Measurements from ENCODE around the gene SNN.

Gene SNN

DNA sequence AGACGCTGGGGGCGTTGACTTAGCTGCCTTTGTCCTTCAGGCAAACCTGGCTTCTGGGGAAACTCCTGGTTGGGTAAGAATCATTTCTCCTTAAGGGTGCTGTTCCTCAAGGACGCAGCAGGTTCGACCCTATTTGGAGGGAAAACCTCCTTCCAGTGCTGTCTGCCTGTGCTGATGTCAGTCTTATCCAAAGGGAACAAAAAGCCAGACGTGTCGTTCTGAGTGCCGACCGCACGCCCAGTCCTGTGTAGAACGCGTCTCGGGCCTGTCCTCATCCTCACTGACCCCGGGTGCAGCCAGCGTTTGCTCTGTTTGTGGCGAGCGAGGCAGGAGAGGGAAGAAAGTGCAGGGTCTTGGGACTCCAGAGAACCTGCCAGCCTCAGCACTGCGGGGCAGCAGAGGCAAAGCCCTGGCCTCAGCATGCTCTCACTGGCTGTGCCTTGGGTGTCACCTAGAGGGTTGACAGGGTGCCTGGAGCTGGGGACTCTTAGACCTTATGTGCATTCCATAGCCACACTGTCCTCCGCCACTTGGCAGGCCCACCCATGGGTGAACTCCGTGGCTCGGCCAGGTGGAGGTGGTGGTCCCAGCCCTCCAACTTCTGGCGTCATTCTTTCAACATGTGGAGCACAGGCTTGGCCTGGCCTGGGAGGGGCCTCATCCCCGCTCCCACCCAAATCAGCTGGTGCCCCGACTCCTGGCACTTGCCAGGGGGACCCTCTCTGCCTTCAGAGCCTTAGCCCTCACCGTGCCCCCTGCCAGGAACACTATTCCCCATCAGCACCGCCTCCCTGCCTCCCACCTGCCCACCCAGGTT lies 6.0 kb downstream of the SNN start:
- H3K36me3 ChIP-seq (ENCODE audit: insufficient read depth, low read length) = peaks cover 13% of the 10 kb centered on the region; the same call in 1 of the 2 replicates
- no peaks in the 10 kb centered on the region for H3K27me3 ChIP-seq (ENCODE audit: insufficient read depth, low read length, poor library complexity, severe bottlenecking)
- H3K4me3 ChIP-seq (ENCODE audit: low read length, poor library complexity, severe bottlenecking) = no peak overlapping the region
- no peaks in the 10 kb centered on the region for H3K9me3 ChIP-seq (ENCODE audit: insufficient read depth, low read depth, low read length)
- peaks cover 21% of the 10 kb centered on the region; the same call in 1 of the 2 replicates for H3K79me2 ChIP-seq (ENCODE audit: insufficient read depth, low read length)
- peaks cover 14% of the 10 kb centered on the region for H3K4me1 ChIP-seq (ENCODE audit: insufficient read depth, low read length, poor library complexity, severe bottlenecking)
- TF ChIP-seq EZH2phosphoT487 (IDR thresholded peaks at IDR 0.05; ENCODE audit: borderline replicate concordance) (no peak), CTCF (conservative IDR thresholded peaks at IDR 0.05; ENCODE audit: low read length) (no peak)
- no peak overlapping the region for H3K4me2 ChIP-seq (ENCODE audit: low read depth, low read length, poor library complexity, severe bottlenecking)
- H3K9me2 ChIP-seq (replicated peaks; ENCODE audit: low read depth, low read length) = no peaks in the 10 kb centered on the region
- no peaks in the 10 kb centered on the region for H4K20me1 ChIP-seq (ENCODE audit: insufficient read depth, low read length, poor library complexity, severe bottlenecking)
- H3F3A ChIP-seq (ENCODE audit: low read depth) = no peaks in the 10 kb centered on the region
- no peak overlapping the region for H3K9ac ChIP-seq (ENCODE audit: low read depth, low read length, poor library complexity, severe bottlenecking)
- no peak overlapping the region for H2AFZ ChIP-seq (ENCODE audit: low read length)

DNA sequence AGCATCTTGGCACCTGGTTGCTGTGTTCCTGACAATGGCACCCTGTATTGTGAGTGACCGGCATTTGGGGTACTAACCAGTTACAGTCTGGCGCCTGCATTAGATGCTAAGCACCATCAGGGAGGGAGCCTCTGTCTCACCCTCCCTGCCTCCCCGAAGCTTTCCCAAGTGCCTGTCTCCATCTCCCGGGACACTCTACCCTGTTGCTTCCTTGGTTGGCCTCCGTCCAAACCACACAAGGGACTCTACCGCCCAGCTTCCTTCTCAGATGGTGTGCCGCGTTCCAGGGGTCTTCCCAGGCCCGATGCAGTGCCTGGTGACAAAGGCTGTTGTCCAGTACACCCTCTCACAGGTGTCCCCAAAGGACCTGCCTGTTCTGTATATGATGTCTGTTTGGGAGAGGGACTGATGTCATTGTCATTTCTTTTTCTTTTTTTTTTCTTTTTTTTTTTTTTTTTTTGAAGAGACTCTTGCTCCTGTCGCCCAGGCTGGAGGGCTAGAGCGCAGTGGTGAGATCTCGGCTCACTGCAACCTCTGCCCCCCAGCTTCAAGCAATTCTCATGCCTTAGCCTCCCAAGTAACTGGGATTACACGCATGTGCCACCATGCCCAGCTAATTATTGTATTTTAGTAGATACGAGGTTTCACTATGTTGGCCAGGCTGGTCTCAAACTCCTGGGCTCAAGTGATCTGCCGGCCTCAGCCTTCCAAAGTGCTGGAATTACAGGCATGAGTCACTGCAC lies 6.7 kb downstream of the SNN start:
- Histone ChIP-seq H3K79me2 (ENCODE audit: insufficient read depth, low read length) (peaks cover 13% of the 10 kb centered on the region; the same call in 1 of the 2 replicates), H4K20me1 (ENCODE audit: insufficient read depth, low read length, poor library complexity, severe bottlenecking) (no peaks in the 10 kb centered on the region), H3K4me1 (ENCODE audit: insufficient read depth, low read length, poor library complexity, severe bottlenecking) (peaks cover 14% of the 10 kb centered on the region), H3K9me3 (ENCODE audit: insufficient read depth, low read depth, low read length) (no peaks in the 10 kb centered on the region), H3K9ac (ENCODE audit: low read depth, low read length, poor library complexity, severe bottlenecking) (no peak overlapping the region), H3K4me2 (ENCODE audit: low read depth, low read length, poor library complexity, severe bottlenecking) (no peak overlapping the region), H3K36me3 (ENCODE audit: insufficient read depth, low read length) (peaks cover 20% of the 10 kb centered on the region; the same call in 1 of the 2 replicates), H3K27me3 (ENCODE audit: insufficient read depth, low read length, poor library complexity, severe bottlenecking) (no peaks in the 10 kb centered on the region), H3F3A (ENCODE audit: low read depth) (no peaks in the 10 kb centered on the region), H2AFZ (ENCODE audit: low read length) (no peak overlapping the region), H3K9me2 (replicated peaks; ENCODE audit: low read depth, low read length) (no peaks in the 10 kb centered on the region), H3K4me3 (ENCODE audit: low read length, poor library complexity, severe bottlenecking) (no peak overlapping the region)
- TF ChIP-seq EZH2phosphoT487 (IDR thresholded peaks at IDR 0.05; ENCODE audit: borderline replicate concordance) (no peak), CTCF (conservative IDR thresholded peaks at IDR 0.05; ENCODE audit: low read length) (no peak)

- no peaks in the 10 kb centered on the region for H3K9me2 ChIP-seq (replicated peaks; ENCODE audit: low read depth, low read length)
- no peak overlapping the region for H3K4me2 ChIP-seq (ENCODE audit: low read depth, low read length, poor library complexity, severe bottlenecking)
- peaks cover 14% of the 10 kb centered on the region for H3K4me1 ChIP-seq (ENCODE audit: insufficient read depth, low read length, poor library complexity, severe bottlenecking)
- no peaks in the 10 kb centered on the region for H3K9me3 ChIP-seq (ENCODE audit: insufficient read depth, low read depth, low read length)
- H3K9ac ChIP-seq (ENCODE audit: low read depth, low read length, poor library complexity, severe bottlenecking) = no peak overlapping the region
- no peak overlapping the region for H2AFZ ChIP-seq (ENCODE audit: low read length)
- peaks cover 20% of the 10 kb centered on the region; the same call in 1 of the 2 replicates for H3K36me3 ChIP-seq (ENCODE audit: insufficient read depth, low read length)
- no peaks in the 10 kb centered on the region for H3K27me3 ChIP-seq (ENCODE audit: insufficient read depth, low read length, poor library complexity, severe bottlenecking)
- no peak overlapping the region for H3K4me3 ChIP-seq (ENCODE audit: low read length, poor library complexity, severe bottlenecking)
- H3K79me2 ChIP-seq (ENCODE audit: insufficient read depth, low read length) = peaks cover 9% of the 10 kb centered on the region; the same call in 1 of the 2 replicates
- no peaks in the 10 kb centered on the region for H3F3A ChIP-seq (ENCODE audit: low read depth)
- no peak for TF ChIP-seq CTCF (conservative IDR thresholded peaks at IDR 0.05; ENCODE audit: low read length)
- TF ChIP-seq EZH2phosphoT487 (IDR thresholded peaks at IDR 0.05; ENCODE audit: borderline replicate concordance) = no peak
- H4K20me1 ChIP-seq (ENCODE audit: insufficient read depth, low read length, poor library complexity, severe bottlenecking) = no peaks in the 10 kb centered on the region
These were observed 7.6 kb downstream of the SNN start for GRCh38 chr16:11675561-11676511.
